Small intestine (tissue), 7 donors: ENCODE results near the gene HCST. TPM values are rescaled to one million over a fixed set of nuclear protein-coding genes. Genes with fewer than 3 reads are reported as not detected.

ENCODE experiments used
- DNase-seq, 2 donors: peaks; one replicate each; pipeline versions ENCODE4 v3.0.0 to v3.0.0-alpha.2; 2013
- FAIRE-seq: peaks from 2 replicates; lab custom pipeline; 2012; peaks lifted over from hg19 to GRCh38; lab: Jason Lieb, UNC
- H3K27ac ChIP-seq, 3 donors: one replicate each; pipeline ENCODE4 v1.5.1; 2013; ENCODE audit warnings: low read length in 2 of 3, mild to moderate bottlenecking in 2 of 3, control low read depth in 1 of 3, inconsistent platforms in 1 of 3, low read depth in 1 of 3, moderate library complexity in 1 of 3
- H3K27me3 ChIP-seq, 3 donors: one replicate each; pipeline ENCODE4 v1.6.1; 2013; ENCODE audit warnings: low read length in 3 of 3, inconsistent platforms in 1 of 3; ENCODE audit not compliant: control insufficient read depth in 3 of 3, insufficient read depth in 3 of 3
- H3K36me3 ChIP-seq, 3 donors: one replicate each; pipeline ENCODE4 v1.6.1; 2013; ENCODE audit warnings: low read length in 3 of 3, inconsistent platforms in 1 of 3, low read depth in 1 of 3, mild to moderate bottlenecking in 1 of 3, moderate library complexity in 1 of 3; ENCODE audit not compliant: control insufficient read depth in 3 of 3, insufficient read depth in 2 of 3
- H3K4me1 ChIP-seq, 3 donors: one replicate each; pipeline ENCODE4 v1.6.1; 2013; ENCODE audit warnings: low read length in 2 of 3, inconsistent platforms in 1 of 3, low read depth in 1 of 3, mild to moderate bottlenecking in 1 of 3, moderate library complexity in 1 of 3; ENCODE audit not compliant: control insufficient read depth in 3 of 3, insufficient read depth in 2 of 3
- H3K4me3 ChIP-seq, 3 donors: one replicate each; pipeline ENCODE4 v1.5.1; 2013; ENCODE audit warnings: low read length in 3 of 3, control low read depth in 1 of 3, inconsistent platforms in 1 of 3, low read depth in 1 of 3, mild to moderate bottlenecking in 1 of 3, moderate library complexity in 1 of 3
- H3K9me3 ChIP-seq, 2 donors: one replicate each; pipeline ENCODE4 v1.6.1; 2013; ENCODE audit warnings: low read depth in 1 of 2, low read length in 1 of 2; ENCODE audit not compliant: control insufficient read depth in 2 of 2, insufficient read depth in 1 of 2
- WGBS, 3 donors: extraction: QIAGEN DNeasy Blood & Tissue Kit; methylation state at CpG; one replicate each; pipeline ENCODE4 v1.1.7; 2013; 5-methylcytosine and 5-hydroxymethylcytosine counted together
- polyA plus RNA-seq, 4 donors: library from polyadenylated mRNA; stranded (reverse) in 3 of 4; unstranded in 1 of 4; fragments of 200-250 nt in 3 of 4; fragments of 120-200 nt in 1 of 4; gene quantifications; one replicate each; pipeline versions ENCODE4 v1.2.1 to v1.2.3, GENCODE V29; 2013
- donor health status: healthy with polysubstance abuse.
- donor health status: control.
- donor health status: control.
- donor health status: Bipolar disorder and iron deficiency.
- donor health status: healthy.

Gene HCST
- polyA plus RNA-seq, 4 donors = 2.7 to 17.6 (median 11.0) TPM

- no peak for DNase-seq
- peaks cover 0 to 24% (median 0%) of the 10 kb centered on the region in 3 donors for H3K27me3 ChIP-seq
- peak overlapping the region in 2 of 3 donors; percentile 34 to 79 for H3K27ac ChIP-seq
- peaks cover 0 to 6% (median 0%) of the 10 kb centered on the region in 3 donors for H3K4me1 ChIP-seq
- 46 to 65% (median 53%) methylated on average over 10 of the region's 10 CpGs for WGBS, 3 donors
- H3K9me3 ChIP-seq = no peaks in the 10 kb centered on the region
- peak overlapping the region in 1 of 3 donors; percentile 34 for H3K4me3 ChIP-seq
- peaks cover 0 to 3% (median 0%) of the 10 kb centered on the region in 3 donors for H3K36me3 ChIP-seq
- FAIRE-seq = no peak
Observed at GRCh38 chr19:35902870-35903475, 644 bp downstream of the HCST start.

GRCh38 chr19:35903550-35904179, 1.3 kb downstream of the HCST start:
- FAIRE-seq (no peak), DNase-seq (peak; percentile 60 to 71)
- WGBS, 3 donors = 1 to 4% (median 2%) methylated on average over 23 to 24 of the region's 24 CpGs
- no peaks in the 10 kb centered on the region for H3K36me3 ChIP-seq
- H3K27ac ChIP-seq = peak overlapping the region in 1 of 3 donors; percentile 79
- peak overlapping the region in 1 of 3 donors; percentile 34 for H3K4me3 ChIP-seq
- no peaks in the 10 kb centered on the region for H3K4me1 ChIP-seq
- no peaks in the 10 kb centered on the region for H3K9me3 ChIP-seq
- H3K27me3 ChIP-seq = peaks cover 0 to 24% (median 0%) of the 10 kb centered on the region in 3 donors

GRCh38 chr19:35904311-35905068, 2.2 kb downstream of the HCST start:
- no peaks in the 10 kb centered on the region for H3K36me3 ChIP-seq
- H3K27me3 ChIP-seq = peaks cover 0 to 24% (median 0%) of the 10 kb centered on the region in 3 donors
- H3K27ac ChIP-seq = peak overlapping the region in 1 of 3 donors; percentile 6
- no peak for FAIRE-seq
- no peak overlapping the region for H3K4me3 ChIP-seq
- WGBS, 3 donors = 82 to 85% (median 82%) methylated on average over 10 of the region's 10 CpGs
- no peak for DNase-seq
- H3K9me3 ChIP-seq = no peaks in the 10 kb centered on the region
- H3K4me1 ChIP-seq = no peaks in the 10 kb centered on the region

GRCh38 chr19:35905178-35905727, 2.9 kb downstream of the HCST start:
- no peak overlapping the region for H3K4me3 ChIP-seq
- WGBS, 3 donors = 71 to 77% (median 76%) methylated on average over 6 of the region's 6 CpGs
- no peaks in the 10 kb centered on the region for H3K9me3 ChIP-seq
- no peaks in the 10 kb centered on the region for H3K36me3 ChIP-seq
- FAIRE-seq (no peak), DNase-seq (no peak)
- no peaks in the 10 kb centered on the region for H3K4me1 ChIP-seq
- peaks cover 0 to 24% (median 0%) of the 10 kb centered on the region in 3 donors for H3K27me3 ChIP-seq
- no peak overlapping the region for H3K27ac ChIP-seq

GRCh38 chr19:35907377-35907745, 5.0 kb downstream of the HCST start:
- 50 to 70% (median 51%) methylated on average over 12 of the region's 12 CpGs for WGBS, 3 donors
- Histone ChIP-seq H3K4me1 (no peaks in the 10 kb centered on the region), H3K36me3 (no peaks in the 10 kb centered on the region), H3K27me3 (peaks cover 0 to 14% (median 0%) of the 10 kb centered on the region in 3 donors), H3K9me3 (no peaks in the 10 kb centered on the region), H3K27ac (peak overlapping the region in 1 of 3 donors; percentile 75), H3K4me3 (peak overlapping the region in 1 of 3 donors; percentile 1)
- no peak for FAIRE-seq
- no peak for DNase-seq

- Histone ChIP-seq H3K36me3 (no peaks in the 10 kb centered on the region), H3K9me3 (no peaks in the 10 kb centered on the region), H3K4me1 (no peaks in the 10 kb centered on the region), H3K27ac (peak within 1 kb of the TSS in 1 of 3 donors; percentile 75), H3K27me3 (peaks cover 0 to 11% (median 0%) of the 10 kb centered on the region in 3 donors), H3K4me3 (peak within 1 kb of the TSS in 1 of 3 donors; percentile 1)
- no peak for FAIRE-seq
- WGBS, 3 donors = 61 to 77% (median 75%) methylated on average over 9 of the region's 9 CpGs
- no peak for DNase-seq
Observed at GRCh38 chr19:35908010-35908441, 5.7 kb downstream of the HCST start, which contains the start of gene TYROBP. TYROBP (minus strand) TSS chr19:35908295; CDS start chr19:35908228, 67 bp downstream.

- H3K27me3 ChIP-seq = peaks cover 0 to 2% (median 0%) of the 10 kb centered on the region in 3 donors
- H3K4me3 ChIP-seq = no peak overlapping the region
- 60 to 69% (median 62%) methylated on average over 9 to 10 of the region's 10 CpGs for WGBS, 3 donors
- peak overlapping the region in 1 of 3 donors; percentile 85 for H3K27ac ChIP-seq
- FAIRE-seq (no peak), DNase-seq (peak in 1 of 2 donors; percentile 8)
- no peaks in the 10 kb centered on the region for H3K4me1 ChIP-seq
- H3K36me3 ChIP-seq = no peaks in the 10 kb centered on the region
- no peaks in the 10 kb centered on the region for H3K9me3 ChIP-seq
Observed at GRCh38 chr19:35908973-35909683, 6.8 kb downstream of the HCST start.
